Measurements from ENCODE around the gene CMTM4.

- no peak for TF ChIP-seq CTCF (IDR thresholded peaks at IDR 0.05; ENCODE audit: low read depth, low read length)
- TF ChIP-seq MYC (IDR thresholded peaks at IDR 0.05; ENCODE audit: low read depth, low read length) = no peak
- TF ChIP-seq POLR2A (IDR thresholded peaks at IDR 0.05; ENCODE audit: extremely low read depth, insufficient read length) = no peak
Observed at GRCh38 chr16:66566051-66566901, 130.3 kb downstream of the CMTM4 start, which contains the start of gene CMTM1.

Data from NB4 (cell line).